GM12878 (cell line): ENCODE data around the gene SEPTIN10. TPM values are rescaled to one million over a fixed set of nuclear protein-coding genes. Genes with fewer than 3 reads are reported as not detected.

Source experiments
- ATAC-seq: fragments of 200-7000 bp; cut with Tn5 transposase; 3 replicates; pipeline ENCODE4 v1.9.1; 2020; ENCODE audit warnings: mild to moderate bottlenecking, moderate library complexity
- BruUV-seq: library from RNA; stranded (reverse); fragments of 400-500 nt; replicated peaks from 2 replicates; lab custom pipeline; 2021; lab: Mats Ljungman, UMichigan
- CTCF ChIA-PET: fragments of 300-600 bp; sonication (Branson Sonifier 250); formaldehyde crosslinking; extraction: SDS; loops from one replicate; lab custom pipeline; 2021; ENCODE audit warnings: inconsistent platforms; lab: Yijun Ruan, JAX
- POLR2A ChIA-PET: fragments of 350-600 bp; formaldehyde crosslinking; extraction: SDS; loops from one replicate; lab custom pipeline; 2021; ENCODE audit warnings: inconsistent platforms; lab: Charles Lee
- RAD21 ChIA-PET: fragments of 300-600 bp; sonication (Branson Sonifier 250); formaldehyde crosslinking; loops from one replicate; lab custom pipeline; 2023; ENCODE audit warnings: antibody characterized with exemption; ENCODE audit not compliant: unreplicated experiment; lab: Charles Lee
- SMC1A ChIA-PET: fragments of 300-600 bp; sonication (Branson Sonifier 250); formaldehyde crosslinking; loops from one replicate; lab custom pipeline; 2023; ENCODE audit not compliant: unreplicated experiment, uncharacterized antibody; lab: Charles Lee
- DNase-seq: peaks from one replicate; pipeline ENCODE4 v3.0.0-alpha.2; 2011; ENCODE audit warnings: low read depth, low spot score
- FAIRE-seq: peaks from 3 replicates; lab custom pipeline; 2011; peaks lifted over from hg19 to GRCh38; lab: Jason Lieb, UNC
- H2AFZ ChIP-seq: 2 replicates; pipeline ENCODE4 v1.6.0; 2011; ENCODE audit warnings: low read depth, low read length, control low read depth; ENCODE audit not compliant: control insufficient read depth
- H3K27ac ChIP-seq: 2 replicates; pipeline ENCODE4 v1.5.1; 2011; ENCODE audit warnings: control low read depth; ENCODE audit not compliant: control insufficient read depth, insufficient read depth
- H3K27me3 ChIP-seq, 2 experiments: replicated peaks in 1 of 2; 2 replicates each; pipeline versions ENCODE4 v1.6.0 to v1.6.1; 2011; ENCODE audit warnings: low read length in 1 of 2; ENCODE audit not compliant: control insufficient read depth in 2 of 2, insufficient read depth in 2 of 2
- H3K36me3 ChIP-seq, 2 experiments: 2 replicates each; pipeline ENCODE4 v1.5.1; 2011; ENCODE audit warnings: low read length in 1 of 2; ENCODE audit not compliant: control insufficient read depth in 2 of 2, insufficient read depth in 2 of 2
- H3K4me1 ChIP-seq: 2 replicates; pipeline ENCODE4 v1.6.1; 2011; ENCODE audit warnings: mild to moderate bottlenecking, low read length, moderate library complexity, mixed read lengths; ENCODE audit not compliant: control insufficient read depth, insufficient read depth
- H3K4me2 ChIP-seq: 2 replicates; pipeline ENCODE4 v1.6.0; 2011; ENCODE audit warnings: control low read depth; ENCODE audit not compliant: control insufficient read depth, insufficient read depth
- H3K4me3 ChIP-seq: fragments of 200-600 bp; sonication (generic); 2 replicates; pipeline ENCODE4 v1.5.1; 2016
- H3K79me2 ChIP-seq: 2 replicates; pipeline ENCODE4 v1.6.0; 2011; ENCODE audit warnings: low read length; ENCODE audit not compliant: control insufficient read depth, insufficient read depth
- H3K9ac ChIP-seq: 2 replicates; pipeline ENCODE4 v1.8.0; 2011; ENCODE audit warnings: low read length, control low read depth, mixed read lengths; ENCODE audit not compliant: control insufficient read depth, insufficient read depth
- H3K9me3 ChIP-seq: replicated peaks from 3 replicates; pipeline ENCODE4 v1.5.1; 2011; ENCODE audit warnings: mild to moderate bottlenecking, low read length; ENCODE audit not compliant: control insufficient read depth, insufficient read depth
- H4K20me1 ChIP-seq: 2 replicates; pipeline ENCODE4 v1.6.0; 2011; ENCODE audit not compliant: control insufficient read depth, insufficient read depth
- CTCF ChIP-seq, 3 experiments: IDR thresholded peaks in 2 of 3; conservative IDR thresholded peaks in 1 of 3; 2 replicates each; pipeline ENCODE4 v1.5.1; 2011; ENCODE audit warnings: low read depth in 3 of 3, low read length in 3 of 3, mild to moderate bottlenecking in 3 of 3, control low read depth in 2 of 3, moderate library complexity in 2 of 3, inconsistent platforms in 1 of 3, mixed read lengths in 1 of 3; ENCODE audit not compliant: control insufficient read depth in 2 of 3, insufficient read depth in 1 of 3; ENCODE audit errors: extremely low read depth in 1 of 3
- KAT2A ChIP-seq: conservative IDR thresholded peaks from 2 replicates; pipeline ENCODE4 v1.6.1; 2011; ENCODE audit warnings: low read depth, low read length; ENCODE audit not compliant: control insufficient read depth
- NFYA ChIP-seq: IDR thresholded peaks from 2 replicates; pipeline ENCODE4 v1.6.1; 2011; ENCODE audit warnings: low read depth, mild to moderate bottlenecking, low read length, improper control_type of control experiment, borderline replicate concordance
- NKRF ChIP-seq: fragments of 450-650 bp; conservative IDR thresholded peaks from 2 replicates; pipeline ENCODE4 v1.6.1; 2017; ENCODE audit warnings: mild to moderate bottlenecking, moderate library complexity
- RAD21 ChIP-seq: IDR thresholded peaks from 2 replicates; pipeline ENCODE4 v1.6.1; 2011; ENCODE audit warnings: mild to moderate bottlenecking, low read depth, low read length, moderate library complexity; ENCODE audit not compliant: insufficient read depth
- SMC3 ChIP-seq: IDR thresholded peaks from 2 replicates; pipeline ENCODE4 v1.6.1; 2011; ENCODE audit warnings: low read length, improper control_type of control experiment, borderline replicate concordance
- SUZ12 ChIP-seq: fragments of 200-600 bp; sonication (generic); IDR thresholded peaks from one replicate; pipeline ENCODE4 v1.6.1; 2018; ENCODE audit warnings: antibody characterized with exemption, mild to moderate bottlenecking; ENCODE audit not compliant: unreplicated experiment
- in situ Hi-C: fragments of 300-500 bp; cut with MboI; formaldehyde crosslinking; loops from 9 replicates; pipeline ENCODE4 v1.14.3; 2018; ENCODE audit warnings: mixed read lengths
- intact Hi-C: fragments of 100-400 bp; cut with micrococcal nuclease; formaldehyde crosslinking; loops from one replicate; pipeline ENCODE4 v1.14.2; 2022; ENCODE audit not compliant: unreplicated experiment
- polyA plus RNA-seq, 11 experiments: library from polyadenylated mRNA; depleted of rRNA in 4 of 11; unstranded in 6 of 11; stranded (reverse) in 5 of 11; fragments of >200 nt; fragmentation: Nextera tagmentation in 4 of 11; fragmentation: Illumina TruSeq in 1 of 11; extraction: Ambion mirVana in 4 of 11; extraction: Trizol in 1 of 11; gene quantifications; 1 replicate in 1 of 11; 2 replicates in 10 of 11; pipeline versions ENCODE4 v1.2.1 to v1.2.3, GENCODE V29; 2011 to 2016; ENCODE audit warnings: inconsistent platforms in 2 of 11, missing spikeins in 2 of 11, low read depth in 1 of 11
- total RNA-seq, 4 experiments: library from RNA; depleted of rRNA in 3 of 4; stranded (reverse); fragments of >200 nt in 3 of 4; fragmentation: Illumina TruSeq in 1 of 4; extraction: Trizol in 1 of 4; gene quantifications; 2 replicates each; pipeline versions ENCODE4 v1.2.1 to v1.2.3, GENCODE V29; 2013 to 2021

SEPTIN10 gene
- total and polyA plus RNA-seq, 10 of the 15 experiments (the other 5 are each of a cell fraction or from before 2014, with no cell fraction given), result 20.2 to 132 (median 62.7) TPM

- Histone ChIP-seq H3K9me3 (no peaks in the 10 kb centered on the region), H3K4me1 (no peaks in the 10 kb centered on the region), H3K27ac (no peak overlapping the region), H3K27me3 (no peaks in the 10 kb centered on the region), H3K36me3 (no peaks in the 10 kb centered on the region), H3K4me3 (no peak overlapping the region), H3K79me2 (no peaks in the 10 kb centered on the region), H2AFZ (no peak overlapping the region), H3K4me2 (no peak overlapping the region), H4K20me1 (no peaks in the 10 kb centered on the region), H3K9ac (no peak overlapping the region)
- in situ Hi-C loops, result no loop called here
- BruUV-seq, result no TSS peak
- ATAC-seq (peak; percentile 66), FAIRE-seq (no peak), DNase-seq (no peak)
- TF ChIP-seq NFYA (no peak), RAD21 (peak; percentile 72), KAT2A (no peak), SMC3 (peak; percentile 60; the same call in 1 of the 2 replicates), NKRF (no peak), SUZ12 (no peak), CTCF (IDR thresholded peaks at IDR 0.05 in 2 of 3, conservative IDR thresholded peaks at IDR 0.05 in 1 of 3; ENCODE audit: control insufficient read depth in 2 of 3, extremely low read depth in 1 of 3, insufficient read depth in 1 of 3, low read depth in 3 of 3, low read length in 3 of 3) (peak; percentile 36 to 53 (median 37); a peak in 4 of 6 replicates)
- intact Hi-C loops, result loop anchor here (1.0 to 5.0 kb wide), 2 partner anchors 51 to 117 kb away; partner anchors contain the start of genes SEPTIN10 and SOWAHC
- ChIA-PET RAD21 (interaction anchor here (1.1 to 2.7 kb wide), 7 partner anchors 72 to 149 kb away, joined by 3 to 41 read pairs (median 5); no protein-coding TSS in a partner anchor), SMC1A (interaction anchor here (1.0 to 5.8 kb wide), 12 partner anchors 9 to 124 kb away, joined by 3 to 76 read pairs (median 4); partner anchors contain the start of genes SEPTIN10 and SOWAHC), CTCF (interaction anchor here (0.9 to 7.4 kb wide), 11 partner anchors 10 to 149 kb away, joined by 3 to 118 read pairs (median 4); no protein-coding TSS in a partner anchor), POLR2A (no interaction called here)
Measured at GRCh38 chr2:109662889-109663288, 49.1 kb upstream of the SEPTIN10 start.
